ENCODE results near the gene COX15.

- TF ChIP-seq CTCF (IDR thresholded peaks at IDR 0.05) (no peak), FOSL2 (IDR thresholded peaks at IDR 0.05) (no peak), FOSL2 (CRISPR knock-in tag; IDR thresholded peaks at IDR 0.05) (no peak), PBX3 (IDR thresholded peaks at IDR 0.05) (no peak)
Measured at GRCh38 chr10:99720387-99720786, 11.5 kb downstream of the COX15 start.

All from A549 (cell line).